ENCODE data around the gene GPX1. TPM values are rescaled to one million over a fixed set of nuclear protein-coding genes. Genes with fewer than 3 reads are reported as not detected.

The GPX1 gene
- total and polyA plus RNA-seq, 10 of the 15 experiments (the other 5 are each of a cell fraction or from before 2014, with no cell fraction given), result 32.0 to 1,121 (median 400) TPM

DNA sequence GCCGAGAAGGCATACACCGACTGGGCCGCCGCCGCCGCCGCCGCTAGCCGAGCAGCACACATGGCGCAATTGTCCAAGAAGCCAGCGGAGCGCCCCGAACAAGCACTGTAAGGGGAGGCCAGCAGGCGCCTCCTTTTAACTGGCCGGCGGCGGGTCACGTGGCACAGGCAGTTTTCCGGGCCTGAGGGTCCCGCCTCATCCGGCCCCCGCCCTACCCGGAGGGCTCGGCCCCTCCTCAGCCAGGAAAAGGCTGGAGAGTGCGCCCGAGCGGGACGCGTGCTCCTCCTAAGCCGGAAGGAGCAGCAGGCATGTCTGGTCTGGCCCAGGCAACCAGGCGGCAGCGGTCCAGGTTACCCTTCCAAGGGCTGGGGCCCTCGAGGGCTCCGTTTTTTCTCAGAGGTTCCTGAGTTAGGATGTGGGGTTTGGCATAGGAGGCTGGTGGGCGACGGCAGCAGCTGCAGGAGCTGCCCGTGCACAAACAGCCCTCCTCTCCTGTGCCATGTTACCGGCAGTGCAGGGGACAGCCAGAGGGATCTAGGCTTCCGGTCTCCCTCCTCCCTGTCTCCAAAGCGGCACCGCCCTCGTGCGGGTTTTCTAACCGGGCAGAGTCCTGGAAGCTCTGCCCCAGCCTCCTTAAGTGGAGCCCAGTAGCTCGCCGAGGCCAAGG, at the start of gene GPX1 (continued):
- TF ChIP-seq YBX1 (IDR thresholded peaks at IDR 0.05), result no peak
- peak; percentile 84 for TF ChIP-seq RELA (IDR thresholded peaks at IDR 0.05; ENCODE audit: borderline replicate concordance, partially characterized antibody)
- peak; percentile 84 to 85 for TF ChIP-seq IKZF2 (IDR thresholded peaks at IDR 0.05)
- peak; percentile 18; the same call in 1 of the 2 replicates for TF ChIP-seq CREB1 (IDR thresholded peaks at IDR 0.05; ENCODE audit: low read depth)
- no peak for TF ChIP-seq IRF4 (IDR thresholded peaks at IDR 0.05; ENCODE audit: low read depth, low read length)
- TF ChIP-seq, protein P1, sequence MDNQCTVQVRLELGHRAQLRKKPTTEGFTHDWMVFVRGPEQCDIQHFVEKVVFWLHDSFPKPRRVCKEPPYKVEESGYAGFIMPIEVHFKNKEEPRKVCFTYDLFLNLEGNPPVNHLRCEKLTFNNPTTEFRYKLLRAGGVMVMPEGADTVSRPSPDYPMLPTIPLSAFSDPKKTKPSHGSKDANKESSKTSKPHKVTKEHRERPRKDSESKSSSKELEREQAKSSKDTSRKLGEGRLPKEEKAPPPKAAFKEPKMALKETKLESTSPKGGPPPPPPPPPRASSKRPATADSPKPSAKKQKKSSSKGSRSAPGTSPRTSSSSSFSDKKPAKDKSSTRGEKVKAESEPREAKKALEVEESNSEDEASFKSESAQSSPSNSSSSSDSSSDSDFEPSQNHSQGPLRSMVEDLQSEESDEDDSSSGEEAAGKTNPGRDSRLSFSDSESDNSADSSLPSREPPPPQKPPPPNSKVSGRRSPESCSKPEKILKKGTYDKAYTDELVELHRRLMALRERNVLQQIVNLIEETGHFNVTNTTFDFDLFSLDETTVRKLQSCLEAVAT (IDR thresholded peaks at IDR 0.05), result 0 out of 2 replicates have a peak, but pooled peaks have one; percentile 42
- peak; percentile 73 for TF ChIP-seq LARP7 (IDR thresholded peaks at IDR 0.05)
- TF ChIP-seq, protein P2, sequence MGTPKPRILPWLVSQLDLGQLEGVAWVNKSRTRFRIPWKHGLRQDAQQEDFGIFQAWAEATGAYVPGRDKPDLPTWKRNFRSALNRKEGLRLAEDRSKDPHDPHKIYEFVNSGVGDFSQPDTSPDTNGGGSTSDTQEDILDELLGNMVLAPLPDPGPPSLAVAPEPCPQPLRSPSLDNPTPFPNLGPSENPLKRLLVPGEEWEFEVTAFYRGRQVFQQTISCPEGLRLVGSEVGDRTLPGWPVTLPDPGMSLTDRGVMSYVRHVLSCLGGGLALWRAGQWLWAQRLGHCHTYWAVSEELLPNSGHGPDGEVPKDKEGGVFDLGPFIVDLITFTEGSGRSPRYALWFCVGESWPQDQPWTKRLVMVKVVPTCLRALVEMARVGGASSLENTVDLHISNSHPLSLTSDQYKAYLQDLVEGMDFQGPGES (IDR thresholded peaks at IDR 0.05), result 0 out of 2 replicates have a peak, but pooled peaks have one; percentile 26
- TF ChIP-seq, protein P3, sequence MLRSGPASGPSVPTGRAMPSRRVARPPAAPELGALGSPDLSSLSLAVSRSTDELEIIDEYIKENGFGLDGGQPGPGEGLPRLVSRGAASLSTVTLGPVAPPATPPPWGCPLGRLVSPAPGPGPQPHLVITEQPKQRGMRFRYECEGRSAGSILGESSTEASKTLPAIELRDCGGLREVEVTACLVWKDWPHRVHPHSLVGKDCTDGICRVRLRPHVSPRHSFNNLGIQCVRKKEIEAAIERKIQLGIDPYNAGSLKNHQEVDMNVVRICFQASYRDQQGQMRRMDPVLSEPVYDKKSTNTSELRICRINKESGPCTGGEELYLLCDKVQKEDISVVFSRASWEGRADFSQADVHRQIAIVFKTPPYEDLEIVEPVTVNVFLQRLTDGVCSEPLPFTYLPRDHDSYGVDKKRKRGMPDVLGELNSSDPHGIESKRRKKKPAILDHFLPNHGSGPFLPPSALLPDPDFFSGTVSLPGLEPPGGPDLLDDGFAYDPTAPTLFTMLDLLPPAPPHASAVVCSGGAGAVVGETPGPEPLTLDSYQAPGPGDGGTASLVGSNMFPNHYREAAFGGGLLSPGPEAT (IDR thresholded peaks at IDR 0.05; ENCODE audit: low read depth), result peak; percentile 74
- TF ChIP-seq RAD51 (IDR thresholded peaks at IDR 0.05), result peak; percentile 96
- TF ChIP-seq, protein P4, sequence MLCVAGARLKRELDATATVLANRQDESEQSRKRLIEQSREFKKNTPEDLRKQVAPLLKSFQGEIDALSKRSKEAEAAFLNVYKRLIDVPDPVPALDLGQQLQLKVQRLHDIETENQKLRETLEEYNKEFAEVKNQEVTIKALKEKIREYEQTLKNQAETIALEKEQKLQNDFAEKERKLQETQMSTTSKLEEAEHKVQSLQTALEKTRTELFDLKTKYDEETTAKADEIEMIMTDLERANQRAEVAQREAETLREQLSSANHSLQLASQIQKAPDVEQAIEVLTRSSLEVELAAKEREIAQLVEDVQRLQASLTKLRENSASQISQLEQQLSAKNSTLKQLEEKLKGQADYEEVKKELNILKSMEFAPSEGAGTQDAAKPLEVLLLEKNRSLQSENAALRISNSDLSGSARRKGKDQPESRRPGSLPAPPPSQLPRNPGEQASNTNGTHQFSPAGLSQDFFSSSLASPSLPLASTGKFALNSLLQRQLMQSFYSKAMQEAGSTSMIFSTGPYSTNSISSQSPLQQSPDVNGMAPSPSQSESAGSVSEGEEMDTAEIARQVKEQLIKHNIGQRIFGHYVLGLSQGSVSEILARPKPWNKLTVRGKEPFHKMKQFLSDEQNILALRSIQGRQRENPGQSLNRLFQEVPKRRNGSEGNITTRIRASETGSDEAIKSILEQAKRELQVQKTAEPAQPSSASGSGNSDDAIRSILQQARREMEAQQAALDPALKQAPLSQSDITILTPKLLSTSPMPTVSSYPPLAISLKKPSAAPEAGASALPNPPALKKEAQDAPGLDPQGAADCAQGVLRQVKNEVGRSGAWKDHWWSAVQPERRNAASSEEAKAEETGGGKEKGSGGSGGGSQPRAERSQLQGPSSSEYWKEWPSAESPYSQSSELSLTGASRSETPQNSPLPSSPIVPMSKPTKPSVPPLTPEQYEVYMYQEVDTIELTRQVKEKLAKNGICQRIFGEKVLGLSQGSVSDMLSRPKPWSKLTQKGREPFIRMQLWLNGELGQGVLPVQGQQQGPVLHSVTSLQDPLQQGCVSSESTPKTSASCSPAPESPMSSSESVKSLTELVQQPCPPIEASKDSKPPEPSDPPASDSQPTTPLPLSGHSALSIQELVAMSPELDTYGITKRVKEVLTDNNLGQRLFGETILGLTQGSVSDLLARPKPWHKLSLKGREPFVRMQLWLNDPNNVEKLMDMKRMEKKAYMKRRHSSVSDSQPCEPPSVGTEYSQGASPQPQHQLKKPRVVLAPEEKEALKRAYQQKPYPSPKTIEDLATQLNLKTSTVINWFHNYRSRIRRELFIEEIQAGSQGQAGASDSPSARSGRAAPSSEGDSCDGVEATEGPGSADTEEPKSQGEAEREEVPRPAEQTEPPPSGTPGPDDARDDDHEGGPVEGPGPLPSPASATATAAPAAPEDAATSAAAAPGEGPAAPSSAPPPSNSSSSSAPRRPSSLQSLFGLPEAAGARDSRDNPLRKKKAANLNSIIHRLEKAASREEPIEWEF (IDR thresholded peaks at IDR 0.05; ENCODE audit: insufficient replicate concordance, low read depth, low read length), result no peak
- TF ChIP-seq JUNB (IDR thresholded peaks at IDR 0.05), result no peak
- no peak for TF ChIP-seq SPI1 (IDR thresholded peaks at IDR 0.05; ENCODE audit: borderline replicate concordance, insufficient read depth, low read depth, low read length)
- TF ChIP-seq EP300 (IDR thresholded peaks at IDR 0.05; ENCODE audit: borderline replicate concordance in 1 of 2, control insufficient read depth in 1 of 2, low read depth in 2 of 2, low read length in 2 of 2), result no peak
- no peak; the same call in 1 of the 2 replicates for TF ChIP-seq RUNX3 (IDR thresholded peaks at IDR 0.05; ENCODE audit: low read length)
- TF ChIP-seq, protein P5, sequence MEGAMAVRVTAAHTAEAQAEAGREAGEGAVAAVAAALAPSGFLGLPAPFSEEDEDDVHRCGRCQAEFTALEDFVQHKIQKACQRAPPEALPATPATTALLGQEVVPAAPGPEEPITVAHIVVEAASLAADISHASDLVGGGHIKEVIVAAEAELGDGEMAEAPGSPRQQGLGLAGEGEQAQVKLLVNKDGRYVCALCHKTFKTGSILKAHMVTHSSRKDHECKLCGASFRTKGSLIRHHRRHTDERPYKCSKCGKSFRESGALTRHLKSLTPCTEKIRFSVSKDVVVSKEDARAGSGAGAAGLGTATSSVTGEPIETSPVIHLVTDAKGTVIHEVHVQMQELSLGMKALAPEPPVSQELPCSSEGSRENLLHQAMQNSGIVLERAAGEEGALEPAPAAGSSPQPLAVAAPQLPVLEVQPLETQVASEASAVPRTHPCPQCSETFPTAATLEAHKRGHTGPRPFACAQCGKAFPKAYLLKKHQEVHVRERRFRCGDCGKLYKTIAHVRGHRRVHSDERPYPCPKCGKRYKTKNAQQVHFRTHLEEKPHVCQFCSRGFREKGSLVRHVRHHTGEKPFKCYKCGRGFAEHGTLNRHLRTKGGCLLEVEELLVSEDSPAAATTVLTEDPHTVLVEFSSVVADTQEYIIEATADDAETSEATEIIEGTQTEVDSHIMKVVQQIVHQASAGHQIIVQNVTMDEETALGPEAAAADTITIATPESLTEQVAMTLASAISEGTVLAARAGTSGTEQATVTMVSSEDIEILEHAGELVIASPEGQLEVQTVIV (IDR thresholded peaks at IDR 0.05; ENCODE audit: borderline replicate concordance, partially characterized antibody), result peak; percentile 60
- peak; percentile 51 for TF ChIP-seq MYC (IDR thresholded peaks at IDR 0.05; ENCODE audit: insufficient read depth, insufficient read length, insufficient replicate concordance, low read length, severe bottlenecking)

All from GM12878 (cell line).